Measurements from ENCODE around the gene TMEM229B. TPM values are rescaled to one million over a fixed set of nuclear protein-coding genes. Genes with fewer than 3 reads are reported as not detected.
A peak's percentile ranks its signal among the peaks of the same experiment; 100 is the strongest.

Gene TMEM229B
- total RNA-seq, 4 donors from 2014 or later: 2.7 to 6.1 (median 5.7) TPM; not detected in 1

GRCh38 chr14:67523764-67524633 lies 35.5 kb upstream of the TMEM229B start:
- no peak for DNase-seq (ENCODE audit: low spot score in 2 of 2)
- peaks cover 0 to 20% (median 8%) of the 10 kb centered on the region in 4 donors for H3K4me1 ChIP-seq
- H3K4me3 ChIP-seq: no peak overlapping the region
- H3K9me3 ChIP-seq: no peaks in the 10 kb centered on the region
- no peak for TF ChIP-seq POLR2A (IDR thresholded peaks at IDR 0.05)
- TF ChIP-seq CTCF (IDR thresholded peaks at IDR 0.05): no peak
- TF ChIP-seq EP300 (IDR thresholded peaks at IDR 0.05): no peak
- peaks cover 0 to 10% of the 10 kb centered on the region in 2 donors for H3K27me3 ChIP-seq
- no peak overlapping the region for H3K27ac ChIP-seq
- 61 to 62% methylated on average over 7 of the region's 7 CpGs for WGBS, 2 donors
- H3K36me3 ChIP-seq: no peaks in the 10 kb centered on the region

- Histone ChIP-seq H3K27me3 (peaks cover 0 to 10% of the 10 kb centered on the region in 2 donors), H3K36me3 (no peaks in the 10 kb centered on the region), H3K27ac (no peak overlapping the region), H3K4me1 (peaks cover 0 to 20% (median 8%) of the 10 kb centered on the region in 4 donors), H3K4me3 (no peak overlapping the region), H3K9me3 (no peaks in the 10 kb centered on the region)
- 19 to 34% methylated on average over 2 of the region's 2 CpGs for WGBS, 2 donors
- TF ChIP-seq CTCF (IDR thresholded peaks at IDR 0.05) (no peak), EP300 (IDR thresholded peaks at IDR 0.05) (no peak), POLR2A (IDR thresholded peaks at IDR 0.05) (no peak)
- no peak for DNase-seq (ENCODE audit: low spot score in 2 of 2)
Measured at GRCh38 chr14:67522270-67522669, 33.7 kb upstream of the TMEM229B start.

- Histone ChIP-seq H3K4me1 (peaks cover 0 to 30% (median 8%) of the 10 kb centered on the region in 4 donors), H3K36me3 (no peaks in the 10 kb centered on the region), H3K9me3 (no peaks in the 10 kb centered on the region), H3K27me3 (peaks cover 0 to 10% of the 10 kb centered on the region in 2 donors), H3K4me3 (no peak overlapping the region), H3K27ac (no peak overlapping the region)
- TF ChIP-seq CTCF (IDR thresholded peaks at IDR 0.05): no peak
- TF ChIP-seq EP300 (IDR thresholded peaks at IDR 0.05): no peak
- TF ChIP-seq POLR2A (IDR thresholded peaks at IDR 0.05): no peak
- 94 to 100% methylated on average over 1 of the region's 1 CpG for WGBS, 2 donors
- no peak for DNase-seq (ENCODE audit: low spot score in 2 of 2)
Measured at GRCh38 chr14:67520482-67520881, 32.0 kb upstream of the TMEM229B start.

GRCh38 chr14:67519406-67519805 lies 30.9 kb upstream of the TMEM229B start:
- 88 to 90% methylated on average over 5 of the region's 5 CpGs for WGBS, 2 donors
- Histone ChIP-seq H3K4me3 (no peak overlapping the region), H3K27me3 (peaks cover 0 to 8% of the 10 kb centered on the region in 2 donors), H3K4me1 (peaks cover 0 to 30% (median 6%) of the 10 kb centered on the region in 4 donors), H3K27ac (no peak overlapping the region), H3K36me3 (no peaks in the 10 kb centered on the region), H3K9me3 (no peaks in the 10 kb centered on the region)
- no peak for TF ChIP-seq EP300 (IDR thresholded peaks at IDR 0.05)
- TF ChIP-seq POLR2A (IDR thresholded peaks at IDR 0.05): no peak
- TF ChIP-seq CTCF (IDR thresholded peaks at IDR 0.05): no peak
- DNase-seq (ENCODE audit: low spot score in 2 of 2): no peak

DNA sequence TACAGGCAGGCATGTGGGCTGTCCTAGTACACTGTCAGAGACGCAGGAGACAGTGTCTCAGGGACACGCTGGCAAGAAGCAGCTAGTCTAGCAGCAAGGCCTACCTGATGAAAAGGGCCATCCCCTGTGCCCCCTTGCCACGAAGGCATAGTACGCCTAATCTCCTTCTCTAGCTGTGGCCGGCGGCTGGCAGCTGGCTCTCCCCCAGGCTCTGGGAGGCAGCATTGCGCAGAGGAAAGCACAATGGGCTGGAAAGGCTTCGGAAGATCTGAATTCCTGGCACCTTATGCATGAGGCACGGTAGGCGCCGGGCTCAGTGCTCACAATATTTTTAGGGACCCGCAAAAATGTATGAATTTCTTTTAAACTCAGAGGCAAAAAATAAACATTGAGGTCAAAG lies 28.6 kb upstream of the TMEM229B start:
- Histone ChIP-seq H3K9me3 (no peaks in the 10 kb centered on the region), H3K4me3 (no peak overlapping the region), H3K4me1 (peaks cover 0 to 32% (median 9%) of the 10 kb centered on the region in 4 donors), H3K27me3 (no peaks in the 10 kb centered on the region), H3K36me3 (no peaks in the 10 kb centered on the region), H3K27ac (no peak overlapping the region)
- DNase-seq (ENCODE audit: low spot score in 2 of 2): no peak
- no peak for TF ChIP-seq POLR2A (IDR thresholded peaks at IDR 0.05)
- TF ChIP-seq CTCF (IDR thresholded peaks at IDR 0.05): peak in 1 of 5 experiments; percentile 16
- TF ChIP-seq EP300 (IDR thresholded peaks at IDR 0.05): no peak
- 19 to 27% methylated on average over 12 of the region's 12 CpGs for WGBS, 2 donors
